ENCODE data around the gene CHST12. TPM values are rescaled to one million over a fixed set of nuclear protein-coding genes. Genes with fewer than 3 reads are reported as not detected.
A peak's percentile ranks its signal among the peaks of the same experiment; 100 is the strongest.

CHST12 gene
- total RNA-seq, 4 donors from 2014 or later, result 7.6 to 136 (median 13.6) TPM

GRCh38 chr7:2393706-2394105 lies 9.7 kb upstream of the CHST12 start:
- TF ChIP-seq EP300 (IDR thresholded peaks at IDR 0.05; ENCODE audit: low read depth), result no peak
- no peak for TF ChIP-seq POLR2AphosphoS5 (IDR thresholded peaks at IDR 0.05)
- TF ChIP-seq, protein P1, sequence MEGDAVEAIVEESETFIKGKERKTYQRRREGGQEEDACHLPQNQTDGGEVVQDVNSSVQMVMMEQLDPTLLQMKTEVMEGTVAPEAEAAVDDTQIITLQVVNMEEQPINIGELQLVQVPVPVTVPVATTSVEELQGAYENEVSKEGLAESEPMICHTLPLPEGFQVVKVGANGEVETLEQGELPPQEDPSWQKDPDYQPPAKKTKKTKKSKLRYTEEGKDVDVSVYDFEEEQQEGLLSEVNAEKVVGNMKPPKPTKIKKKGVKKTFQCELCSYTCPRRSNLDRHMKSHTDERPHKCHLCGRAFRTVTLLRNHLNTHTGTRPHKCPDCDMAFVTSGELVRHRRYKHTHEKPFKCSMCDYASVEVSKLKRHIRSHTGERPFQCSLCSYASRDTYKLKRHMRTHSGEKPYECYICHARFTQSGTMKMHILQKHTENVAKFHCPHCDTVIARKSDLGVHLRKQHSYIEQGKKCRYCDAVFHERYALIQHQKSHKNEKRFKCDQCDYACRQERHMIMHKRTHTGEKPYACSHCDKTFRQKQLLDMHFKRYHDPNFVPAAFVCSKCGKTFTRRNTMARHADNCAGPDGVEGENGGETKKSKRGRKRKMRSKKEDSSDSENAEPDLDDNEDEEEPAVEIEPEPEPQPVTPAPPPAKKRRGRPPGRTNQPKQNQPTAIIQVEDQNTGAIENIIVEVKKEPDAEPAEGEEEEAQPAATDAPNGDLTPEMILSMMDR (IDR thresholded peaks at IDR 0.05), result no peak
- TF ChIP-seq POLR2A (IDR thresholded peaks at IDR 0.05), result no peak
- intact Hi-C loops (cut with DNase I; ENCODE audit: low total_unique reads), result loop anchor here (1.0 kb wide), 1 partner anchor 24 kb away; no protein-coding TSS in a partner anchor
- WGBS, 2 donors (ENCODE audit: low coverage in 1 of 2), result 65 to 78% methylated on average over 4 to 12 of the region's 12 CpGs
- Histone ChIP-seq H3K4me3 (no peak overlapping the region), H3K36me3 (no peaks in the 10 kb centered on the region), H3K27me3 (no peaks in the 10 kb centered on the region), H3K9me3 (no peaks in the 10 kb centered on the region), H3K27ac (no peak overlapping the region), H3K4me1 (no peaks in the 10 kb centered on the region)
- DNase-seq, result no peak
- in situ Hi-C loops (cut with MboI; ENCODE audit: low pct_ligation_motif_present in 1 of 4, low pct_unique_long_range_greater_than_20kb in 1 of 4, low sequenced_read_pairs in 3 of 4), result no loop called here

GRCh38 chr7:2394566-2395082 lies 8.8 kb upstream of the CHST12 start:
- intact Hi-C loops (cut with DNase I; ENCODE audit: low total_unique reads), result loop anchor here (1.0 kb wide), 1 partner anchor 23 kb away; no protein-coding TSS in a partner anchor
- Histone ChIP-seq H3K36me3 (no peaks in the 10 kb centered on the region), H3K4me3 (no peak overlapping the region), H3K4me1 (peaks cover 0 to 4% (median 1%) of the 10 kb centered on the region in 4 donors), H3K27ac (no peak overlapping the region), H3K27me3 (no peaks in the 10 kb centered on the region), H3K9me3 (no peaks in the 10 kb centered on the region)
- in situ Hi-C loops (cut with MboI; ENCODE audit: low pct_ligation_motif_present in 1 of 4, low pct_unique_long_range_greater_than_20kb in 1 of 4, low sequenced_read_pairs in 3 of 4), result no loop called here
- TF ChIP-seq EP300 (IDR thresholded peaks at IDR 0.05; ENCODE audit: low read depth) (no peak), POLR2AphosphoS5 (IDR thresholded peaks at IDR 0.05) (no peak), POLR2A (IDR thresholded peaks at IDR 0.05) (no peak)
- TF ChIP-seq, protein P1 (IDR thresholded peaks at IDR 0.05), result no peak
- DNase-seq, result no peak
- WGBS, 2 donors (ENCODE audit: low coverage in 1 of 2), result 92% methylated on average over 21 of the region's 21 CpGs; no CpG with 5 or more reads in 1 of the 2 donors

DNA sequence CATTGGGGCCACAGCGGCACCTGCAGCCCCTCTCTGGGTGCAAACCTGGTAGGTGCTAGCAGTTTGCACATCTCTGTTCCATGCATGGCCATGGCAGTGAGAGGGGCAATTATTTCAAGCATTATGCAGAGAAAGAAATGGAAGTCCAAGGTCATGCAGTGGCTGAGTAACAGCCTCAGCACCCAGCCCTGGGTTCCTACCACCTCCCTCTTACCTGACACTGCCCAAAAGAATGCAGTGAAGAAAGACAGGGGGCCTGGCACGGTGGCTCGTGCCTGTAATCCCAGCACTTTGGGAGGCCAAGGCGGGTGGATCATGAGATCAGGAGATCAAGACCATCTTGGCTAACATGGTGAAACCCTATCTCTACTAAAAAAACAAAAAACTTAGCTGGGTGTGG lies 4.9 kb upstream of the CHST12 start:
- H3K36me3 ChIP-seq, result no peaks in the 10 kb centered on the region
- no peak overlapping the region for H3K27ac ChIP-seq
- WGBS, 2 donors (ENCODE audit: low coverage in 1 of 2), result 89 to 100% methylated on average over 3 to 4 of the region's 4 CpGs
- in situ Hi-C loops (cut with MboI; ENCODE audit: low pct_ligation_motif_present in 1 of 4, low pct_unique_long_range_greater_than_20kb in 1 of 4, low sequenced_read_pairs in 3 of 4), result no loop called here
- no peak for DNase-seq
- H3K27me3 ChIP-seq, result no peaks in the 10 kb centered on the region
- no peak overlapping the region for H3K4me3 ChIP-seq
- H3K4me1 ChIP-seq, result peaks cover 0 to 18% (median 12%) of the 10 kb centered on the region in 4 donors
- intact Hi-C loops (cut with DNase I; ENCODE audit: low total_unique reads), result no loop called here
- TF ChIP-seq POLR2AphosphoS5 (IDR thresholded peaks at IDR 0.05) (no peak), EP300 (IDR thresholded peaks at IDR 0.05; ENCODE audit: low read depth) (no peak)
- no peaks in the 10 kb centered on the region for H3K9me3 ChIP-seq

DNA sequence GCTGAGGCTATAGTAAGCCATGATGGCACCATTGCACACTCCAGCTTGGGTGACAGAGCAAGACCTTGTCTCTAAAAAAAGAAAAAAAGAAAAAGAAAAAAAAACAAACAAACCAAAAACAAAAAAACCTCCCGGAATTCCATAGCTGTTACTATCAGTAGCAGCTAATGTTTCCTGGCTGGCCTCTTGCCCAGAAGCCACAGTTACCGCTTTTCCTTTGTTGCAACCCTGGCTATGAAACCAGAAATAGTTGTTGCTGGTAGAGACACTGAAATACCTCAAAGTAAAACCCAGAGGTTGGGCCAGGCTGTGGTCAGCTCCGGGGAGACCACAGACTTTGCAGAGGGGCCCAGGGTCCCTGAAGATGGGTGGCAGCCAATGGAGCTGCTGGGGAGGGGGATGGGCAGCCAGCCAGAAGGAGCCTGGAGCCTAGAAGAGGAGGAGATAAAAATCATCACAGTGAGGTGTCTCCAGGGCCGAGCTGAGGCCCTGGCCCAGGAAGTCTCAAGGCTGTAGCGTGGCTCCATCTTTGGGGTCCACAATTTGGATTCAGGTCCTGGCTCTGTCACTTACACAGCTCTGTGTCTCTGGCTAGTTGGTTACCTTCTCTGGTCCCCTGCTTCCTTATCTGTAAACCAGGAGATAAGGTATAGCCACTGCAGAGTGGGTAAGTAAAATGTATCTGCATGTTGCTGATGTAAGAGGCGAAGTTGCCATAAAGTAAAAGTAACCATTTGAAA lies 3.4 kb upstream of the CHST12 start:
- intact Hi-C loops (cut with DNase I; ENCODE audit: low total_unique reads), result no loop called here
- Histone ChIP-seq H3K4me1 (peaks cover 4 to 26% (median 22%) of the 10 kb centered on the region in 4 donors), H3K4me3 (no peak overlapping the region), H3K9me3 (no peaks in the 10 kb centered on the region), H3K36me3 (no peaks in the 10 kb centered on the region), H3K27ac (peak overlapping the region; percentile 51 to 82 (median 74)), H3K27me3 (no peaks in the 10 kb centered on the region)
- DNase-seq, result peak; percentile 75
- 19 to 29% methylated on average over 3 to 6 of the region's 6 CpGs for WGBS, 2 donors (ENCODE audit: low coverage in 1 of 2)
- in situ Hi-C loops (cut with MboI; ENCODE audit: low pct_ligation_motif_present in 1 of 4, low pct_unique_long_range_greater_than_20kb in 1 of 4, low sequenced_read_pairs in 3 of 4), result no loop called here
- TF ChIP-seq POLR2A (IDR thresholded peaks at IDR 0.05) (no peak), EP300 (IDR thresholded peaks at IDR 0.05; ENCODE audit: low read depth) (no peak)
- TF ChIP-seq, protein P1 (IDR thresholded peaks at IDR 0.05), result no peak

All from transverse colon (tissue), 4 donors.